HG03108 (cell line): ENCODE results near the gene MBP.

Source experiments
- ATAC-seq: cut with Tn5 transposase; IDR thresholded peaks from one replicate; pipeline ENCODE4 v1.9.1; 2021; ENCODE audit warnings: moderate library complexity; ENCODE audit not compliant: unreplicated experiment

Gene MBP

DNA sequence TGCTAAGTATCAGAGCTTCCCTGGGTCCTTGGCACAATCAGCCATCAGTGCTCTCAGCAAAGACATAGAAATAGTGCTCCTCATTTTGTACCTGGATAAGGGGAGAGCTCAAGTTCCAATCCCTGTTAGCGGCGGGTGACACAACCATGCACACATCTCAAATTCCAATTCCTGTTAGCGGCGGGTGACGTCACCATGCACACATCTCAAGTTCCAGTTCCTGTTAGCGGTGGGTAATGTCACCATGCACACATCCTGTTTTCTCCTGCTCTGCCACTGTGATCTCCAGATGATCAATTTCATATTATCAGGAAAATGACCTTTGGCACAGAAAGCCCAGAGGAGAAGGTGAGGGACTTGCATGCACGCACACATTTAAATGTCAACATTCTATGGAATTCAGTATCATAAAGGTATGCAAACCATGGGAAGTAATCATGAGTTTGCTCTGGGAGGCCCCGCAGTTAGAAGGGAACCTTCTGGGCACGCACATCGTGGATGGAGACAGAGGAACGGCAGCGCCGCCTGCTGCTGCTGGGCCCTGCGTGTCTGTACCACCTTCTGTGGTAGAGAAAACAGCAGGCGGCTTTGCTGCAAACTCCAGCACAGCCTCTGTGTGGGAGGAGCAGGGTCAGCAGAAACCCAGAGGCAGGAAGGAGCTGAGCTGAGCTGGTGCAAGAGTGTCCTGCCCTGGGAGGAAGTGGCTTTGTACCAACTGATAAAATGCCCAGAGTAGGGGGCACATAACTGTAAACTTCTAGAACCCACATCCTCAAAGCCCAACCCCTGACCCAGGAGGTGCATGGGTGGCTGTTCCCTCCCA lies 77.8 kb downstream of the MBP start:
- peak; percentile 83 for ATAC-seq

DNA sequence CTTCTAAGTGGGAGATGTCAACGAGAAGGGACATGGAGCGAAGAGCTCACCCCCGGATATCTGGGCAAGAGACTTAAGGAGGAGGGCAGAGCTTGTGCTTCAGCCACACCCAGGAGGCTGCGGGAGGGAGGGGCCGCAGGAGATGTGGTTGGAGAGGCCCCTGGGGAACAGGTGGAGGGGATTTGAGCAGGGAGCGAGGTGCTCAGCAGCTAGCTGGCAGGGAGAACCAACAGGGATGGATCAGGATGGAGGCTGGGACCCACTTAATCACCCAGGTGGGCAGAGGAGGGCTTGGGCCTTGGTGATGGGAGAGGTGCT lies 78.3 kb downstream of the MBP start:
- no peak for ATAC-seq

DNA sequence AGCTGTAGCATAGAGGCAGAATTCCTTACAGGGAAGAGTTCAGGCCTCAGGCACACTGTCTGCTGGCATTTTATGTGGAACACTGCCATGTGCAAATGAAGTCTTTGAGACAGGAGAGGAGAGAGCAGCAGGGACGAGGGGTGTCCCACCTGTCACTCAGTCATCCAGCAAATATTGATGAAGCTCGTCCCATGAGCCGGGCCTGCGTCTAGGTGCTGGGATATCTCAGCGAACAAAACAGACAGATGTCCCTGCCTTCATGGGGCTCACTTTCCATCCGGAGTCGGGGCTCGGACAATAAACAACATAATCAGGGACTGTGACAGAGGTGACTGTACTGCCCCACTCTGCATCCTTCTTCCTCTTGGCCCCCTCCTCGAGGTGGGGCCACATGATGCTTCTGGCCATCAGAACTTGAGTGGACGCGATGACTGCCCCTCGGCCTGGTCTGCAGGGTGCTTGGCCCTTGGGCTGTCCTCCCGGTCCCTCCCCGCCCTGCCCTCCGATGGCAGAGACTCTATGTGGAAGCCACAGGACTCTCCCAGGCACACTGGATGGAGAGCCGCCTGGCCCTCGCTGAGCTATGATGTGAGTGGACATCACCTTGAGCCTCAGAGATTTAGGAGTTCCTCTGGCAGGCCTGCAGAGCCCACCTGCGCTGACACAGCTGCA lies 78.8 kb downstream of the MBP start:
- no peak for ATAC-seq

DNA sequence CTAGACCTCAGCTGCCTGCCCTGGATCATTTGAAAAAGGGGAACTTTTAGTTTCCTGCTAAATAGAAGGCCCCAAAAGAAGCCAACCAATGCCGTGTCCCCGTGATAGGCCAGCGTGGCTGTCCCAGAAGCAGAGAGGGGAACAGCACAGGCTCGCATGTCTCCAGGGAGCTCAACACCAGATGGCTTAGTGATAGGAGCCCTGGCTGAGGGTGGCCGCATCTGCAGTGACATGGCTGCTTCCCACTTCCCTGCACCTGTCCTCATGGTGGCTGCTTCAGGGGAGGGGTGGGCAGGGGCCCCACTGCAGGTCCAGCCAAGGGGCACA lies 79.6 kb downstream of the MBP start:
- no peak for ATAC-seq

DNA sequence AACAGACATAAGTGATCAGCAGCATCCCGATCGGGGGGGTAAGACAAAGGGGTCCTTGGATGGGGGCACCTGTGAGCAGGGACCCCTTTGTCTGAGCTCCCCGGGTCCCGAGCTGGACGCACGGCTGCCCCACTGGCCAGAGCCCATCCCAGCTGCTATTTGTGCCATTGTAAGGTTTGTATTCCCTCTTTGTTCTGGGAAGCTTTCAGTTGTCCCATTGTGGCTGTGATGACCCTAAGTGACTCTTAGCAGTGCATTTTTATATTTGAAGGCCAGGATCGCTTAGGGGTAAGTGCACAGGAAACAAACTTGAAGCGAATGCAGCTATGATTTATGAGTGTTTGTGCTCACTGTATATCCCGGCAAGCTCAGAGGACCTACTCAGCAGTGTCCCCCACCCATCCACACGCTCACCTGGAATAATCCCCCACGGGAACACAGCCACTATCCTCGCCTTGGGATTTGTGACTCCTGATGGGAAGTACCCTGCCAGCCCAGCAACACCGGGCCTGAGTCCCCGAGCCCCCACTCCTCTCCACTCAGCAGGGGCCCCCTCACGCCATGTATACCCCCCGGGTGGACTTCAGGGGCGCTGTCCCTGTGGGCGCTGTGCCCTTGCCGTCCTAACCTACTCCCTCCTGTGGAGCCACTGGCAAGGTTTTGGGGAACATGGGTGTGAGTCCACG lies 80.1 kb downstream of the MBP start:
- no peak for ATAC-seq

DNA sequence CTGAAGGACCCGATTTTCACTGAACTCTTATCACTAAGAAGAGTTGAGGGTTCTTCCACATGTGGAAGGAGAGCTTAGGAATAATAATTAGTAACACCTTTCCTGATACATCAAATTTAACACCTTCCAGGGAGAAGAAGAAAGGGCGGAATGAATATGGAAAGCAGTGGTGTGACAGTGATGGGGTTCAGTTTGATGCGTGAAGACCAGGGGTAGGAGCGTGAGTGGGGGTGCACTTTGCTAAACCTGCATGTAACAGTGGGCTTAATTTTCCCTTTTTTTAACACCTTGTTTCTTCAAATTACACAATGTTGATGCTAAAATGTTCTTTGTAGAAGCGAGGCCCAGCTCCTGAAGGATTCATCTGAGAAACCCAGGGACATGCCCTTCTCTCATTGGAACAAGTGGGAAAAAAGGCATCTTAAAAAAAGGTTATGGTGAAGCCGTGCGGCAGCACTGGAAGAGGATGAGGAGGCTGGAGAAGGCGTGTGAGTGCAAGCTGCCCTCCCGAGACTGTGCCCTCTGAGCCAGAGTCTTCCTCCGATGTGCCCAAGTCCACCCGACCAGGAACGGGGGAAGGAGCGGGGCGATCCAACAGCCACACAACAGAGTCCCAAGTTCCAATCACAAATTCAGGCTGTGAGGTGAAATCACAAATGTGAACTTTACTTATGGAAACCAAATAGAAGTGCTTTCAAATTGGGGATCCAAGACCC lies 80.8 kb downstream of the MBP start:
- no peak for ATAC-seq

DNA sequence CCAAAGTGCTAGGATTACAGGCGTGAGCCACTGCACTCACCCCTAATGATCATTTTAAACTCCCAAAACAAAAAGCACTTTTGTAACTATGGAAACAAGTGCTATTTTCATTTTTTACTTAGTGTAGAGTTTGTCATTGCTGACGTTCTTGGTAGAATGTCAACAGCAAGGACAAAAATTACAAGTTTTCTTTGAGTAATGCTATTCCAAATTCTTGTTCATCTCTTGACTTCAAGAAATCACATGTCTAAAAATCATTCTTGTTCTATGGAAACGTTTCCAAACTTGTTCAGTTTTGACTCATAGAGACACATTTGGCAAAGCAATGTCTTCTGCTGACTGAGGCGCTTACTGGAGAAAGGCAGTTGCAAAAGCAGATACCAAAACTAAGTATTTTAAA lies 82.6 kb downstream of the MBP start:
- no peak for ATAC-seq

DNA sequence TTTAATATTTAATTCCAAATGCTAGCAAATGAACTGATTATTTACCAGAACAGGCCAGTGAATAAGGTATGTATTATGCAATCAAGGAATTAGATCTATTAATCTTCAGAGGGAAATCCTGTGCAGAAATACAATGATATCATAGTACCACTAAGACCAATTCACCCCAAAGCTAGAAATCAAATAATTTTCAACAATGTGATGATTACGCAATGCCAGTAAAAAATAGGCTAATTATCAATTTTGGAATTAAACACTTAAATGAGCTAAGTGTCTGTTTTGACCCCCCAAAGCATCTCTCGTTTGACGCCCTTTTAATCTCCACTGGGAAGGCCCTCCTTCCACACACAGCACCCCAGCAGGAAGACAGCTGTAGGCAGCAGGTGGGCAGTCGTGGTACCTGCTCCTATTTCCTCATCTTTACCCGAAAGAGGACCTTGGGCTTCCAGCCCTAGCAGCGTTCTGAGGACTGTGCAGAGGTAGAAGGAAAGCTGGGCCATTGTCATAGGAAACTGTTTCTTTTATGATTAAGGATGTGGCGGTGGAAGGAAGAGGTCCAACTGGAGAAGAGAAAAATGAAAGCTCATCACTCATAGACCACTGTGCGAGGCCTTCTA lies 84.7 kb downstream of the MBP start:
- ATAC-seq, result no peak

DNA sequence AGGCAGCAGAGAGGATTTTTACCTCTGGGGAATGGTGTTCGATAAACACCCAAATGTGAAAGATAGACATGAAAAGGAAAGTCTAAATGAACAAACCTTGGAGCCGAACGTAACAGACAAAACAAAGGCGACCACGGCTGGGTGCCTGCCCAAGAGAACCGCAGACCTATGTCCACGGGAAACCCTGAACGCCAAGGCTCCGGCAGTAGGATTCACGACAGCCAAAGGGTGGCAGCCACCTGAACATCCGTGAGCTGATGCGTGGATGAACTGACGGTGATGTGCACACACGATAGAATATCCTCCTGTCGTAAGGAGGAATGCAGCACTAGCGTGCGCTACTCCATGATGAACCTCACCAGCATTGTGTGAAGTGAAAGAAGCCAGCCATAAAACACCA lies 85.6 kb downstream of the MBP start:
- no peak for ATAC-seq

DNA sequence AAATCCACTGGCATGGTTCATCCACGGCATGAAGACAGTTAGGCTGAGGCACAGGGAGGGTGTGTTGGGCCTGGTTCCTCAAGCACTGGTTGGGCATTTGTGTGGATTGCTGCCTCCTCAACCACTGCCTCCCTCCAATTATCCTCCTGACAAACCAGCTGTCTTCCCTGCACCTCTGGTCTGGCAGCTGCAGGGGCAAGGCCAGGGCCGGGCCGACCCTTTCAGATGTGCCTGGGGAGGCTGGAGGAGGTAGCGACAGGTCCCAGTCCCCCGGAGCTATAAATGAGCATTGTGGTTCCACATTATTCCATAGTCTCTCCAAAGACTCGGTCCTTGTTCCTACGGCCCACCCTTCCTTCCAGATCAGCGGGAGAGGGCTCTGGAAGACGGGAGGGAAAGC lies 86.2 kb downstream of the MBP start:
- ATAC-seq, result no peak

DNA sequence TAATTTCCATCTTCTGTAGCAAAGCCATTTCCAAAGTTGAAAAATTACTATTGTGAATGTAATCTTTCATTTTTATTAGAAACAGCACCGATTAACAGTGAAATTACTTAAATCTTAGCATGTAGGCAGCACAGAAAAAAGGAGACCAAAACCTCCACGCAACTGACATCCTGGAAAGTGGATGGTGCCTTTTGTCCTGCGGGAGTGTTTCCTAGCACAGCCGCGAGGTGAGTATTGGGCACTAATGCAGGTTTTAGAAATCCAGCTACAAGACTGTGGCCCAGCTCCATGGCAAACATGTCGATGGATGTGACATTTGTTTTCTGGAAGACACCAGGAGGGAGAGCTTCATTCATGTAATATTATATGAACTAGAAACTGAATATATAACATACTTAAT lies 86.9 kb downstream of the MBP start:
- ATAC-seq, result no peak

DNA sequence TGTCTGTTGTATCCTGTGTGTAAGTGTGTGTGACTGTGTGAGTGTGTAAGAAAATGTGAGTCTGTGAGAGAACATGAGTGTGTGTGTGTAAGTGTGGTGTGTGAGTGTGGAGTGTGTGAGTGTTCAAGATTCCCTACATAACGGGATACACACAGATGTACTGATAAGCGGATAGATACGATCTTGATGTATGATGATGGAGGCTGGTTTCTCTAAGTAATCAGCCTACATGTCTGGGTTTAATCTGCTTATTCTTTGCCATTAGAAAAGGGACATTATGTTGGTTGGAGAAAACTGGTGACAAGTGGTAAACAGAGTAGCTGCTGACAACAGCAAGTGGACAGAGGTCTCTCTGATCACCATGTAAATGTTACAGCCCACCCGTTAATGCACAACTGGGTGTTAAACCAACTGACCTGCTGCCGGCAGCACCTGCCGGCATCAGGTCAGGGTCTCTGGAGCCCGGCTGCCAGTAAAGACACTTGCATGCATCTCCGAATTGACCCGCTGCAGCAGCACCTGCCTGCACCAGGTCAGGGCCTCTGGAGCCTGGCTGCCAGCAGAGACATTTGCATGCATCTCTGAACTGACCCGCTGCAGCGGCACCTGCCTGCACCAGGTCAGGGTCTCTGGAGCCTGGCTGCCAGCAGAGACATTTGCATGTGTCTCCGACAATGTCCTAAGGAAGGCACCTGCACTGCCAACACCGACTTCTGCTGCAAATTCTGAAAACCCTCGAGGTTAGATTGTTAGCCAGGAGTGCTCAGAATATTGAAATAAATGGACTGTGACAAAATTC lies 87.5 kb downstream of the MBP start:
- ATAC-seq, result no peak

DNA sequence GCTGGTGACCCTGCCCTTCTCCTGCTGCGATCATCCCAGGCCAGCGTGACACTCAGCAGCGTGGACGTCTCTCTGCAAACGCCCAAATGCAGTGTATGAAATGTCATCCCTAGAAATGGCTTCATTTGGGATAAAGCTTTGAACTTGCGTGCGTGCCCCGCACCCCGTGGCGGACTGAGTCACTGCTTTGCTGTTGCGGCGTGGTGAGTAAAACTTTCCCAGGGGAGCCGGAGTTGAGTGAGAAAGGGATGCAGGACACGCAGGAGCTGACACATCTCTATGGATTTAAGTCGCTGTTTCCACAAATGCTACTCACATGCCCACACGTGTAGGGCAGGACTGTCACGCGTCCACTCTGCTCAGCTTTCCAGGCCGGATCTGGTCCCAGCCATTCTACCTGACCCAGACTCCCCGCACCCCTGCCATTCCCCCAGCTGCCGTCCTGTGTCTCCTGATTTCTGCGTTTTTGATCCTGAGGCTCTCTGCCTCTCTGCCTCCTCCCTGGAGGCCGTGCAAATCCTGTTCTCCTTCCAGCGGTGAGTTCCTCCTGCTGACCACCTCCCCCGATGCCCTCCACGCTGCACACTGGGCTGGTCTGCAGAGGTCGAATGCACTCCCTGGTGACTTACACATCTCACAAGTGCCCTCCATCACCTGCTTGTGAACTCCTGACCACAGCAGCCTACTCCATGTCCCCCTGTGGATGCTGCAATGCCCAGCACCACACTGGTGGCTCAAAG lies 88.9 kb downstream of the MBP start:
- ATAC-seq, result no peak

DNA sequence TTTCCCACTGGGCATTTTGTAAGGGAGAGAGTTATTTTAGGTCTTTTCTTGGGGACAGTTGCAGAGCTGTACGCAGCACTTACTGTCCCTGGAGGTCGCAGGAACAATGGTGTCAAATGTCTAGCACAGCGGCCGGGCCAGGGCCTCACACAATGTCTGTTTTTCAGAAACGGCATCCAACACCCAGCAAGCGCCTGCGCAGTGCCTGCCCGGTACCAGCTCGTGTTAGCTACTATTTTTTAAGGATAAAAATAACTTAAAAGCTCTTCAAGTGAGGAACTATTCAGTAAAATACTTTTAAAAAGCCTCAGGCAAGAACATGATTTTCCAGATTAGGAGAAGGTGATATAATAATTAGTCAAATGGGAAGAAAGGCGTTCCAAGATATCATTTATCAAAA lies 90.0 kb downstream of the MBP start:
- ATAC-seq, result no peak

DNA sequence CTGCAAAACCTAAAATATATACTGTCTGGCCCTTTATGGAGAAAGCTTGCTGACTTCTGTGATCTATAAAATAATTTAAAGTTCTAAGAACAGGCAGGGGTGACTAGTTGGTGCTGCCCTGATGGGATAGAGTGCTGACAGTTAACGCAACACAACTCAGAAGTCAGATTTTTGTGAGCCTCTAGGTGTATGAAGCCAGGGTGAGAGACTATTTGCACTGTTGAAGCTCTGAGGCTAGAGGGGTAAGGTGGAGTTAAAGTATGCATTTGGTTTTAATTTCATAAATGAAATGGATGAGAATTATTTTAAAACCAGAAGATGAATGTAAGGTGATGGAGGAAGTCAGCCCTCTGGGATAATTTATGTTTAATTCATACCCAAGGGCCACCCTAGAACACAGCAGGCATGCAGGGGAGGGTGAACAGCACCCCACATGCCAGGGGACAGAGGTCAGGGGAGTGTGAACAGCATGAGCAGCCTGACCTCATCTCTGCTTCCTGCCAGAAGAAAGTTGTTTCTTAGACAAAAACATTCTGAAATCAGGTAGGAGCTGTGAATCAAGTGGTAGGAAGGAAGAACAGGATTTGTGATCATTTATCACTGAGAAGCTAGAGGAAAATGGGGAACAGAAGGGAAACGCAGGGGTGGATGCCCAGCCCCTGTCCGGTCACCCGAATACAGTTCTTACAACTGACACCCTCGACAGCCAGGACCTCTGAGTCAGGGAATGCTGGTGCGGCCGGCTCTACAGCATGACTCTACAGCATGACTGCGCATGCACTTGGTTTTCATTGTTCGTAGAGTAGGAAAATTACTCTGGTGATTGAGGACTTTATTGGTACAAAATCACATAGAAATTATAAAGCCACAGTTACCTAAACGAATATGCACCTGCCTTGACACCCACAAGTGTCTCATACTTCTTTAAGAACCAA lies 93.1 kb downstream of the MBP start:
- no peak for ATAC-seq

DNA sequence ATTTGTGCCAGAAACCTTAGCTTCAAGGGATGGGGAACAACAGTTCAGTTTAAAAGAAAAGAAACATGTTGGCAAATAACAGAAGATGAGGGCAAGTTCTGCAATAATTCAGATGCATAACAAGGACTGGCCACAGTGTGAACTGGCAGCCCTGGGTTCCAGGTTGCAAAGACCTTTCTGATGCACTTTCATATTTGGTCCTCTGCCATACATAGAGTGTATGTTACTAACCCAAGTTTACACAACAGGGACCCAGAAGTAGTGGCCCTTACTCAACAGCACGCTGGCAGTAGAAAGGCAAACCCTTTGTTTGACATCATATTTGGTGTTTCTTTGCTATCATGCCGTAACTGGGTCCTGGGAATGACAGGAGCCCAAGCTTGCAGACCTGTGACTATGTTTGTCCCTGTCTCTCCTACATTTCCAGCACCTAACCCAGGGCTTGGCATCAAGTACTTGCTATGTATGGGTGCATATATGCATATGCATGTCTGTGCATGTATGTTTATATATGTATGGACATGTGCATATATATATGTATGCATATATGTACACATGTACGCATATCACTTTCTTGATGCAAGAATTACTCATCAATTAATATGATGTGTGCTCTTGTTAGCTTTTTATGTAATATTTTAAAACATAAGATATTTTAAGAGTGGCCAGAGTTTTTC lies 94.3 kb downstream of the MBP start:
- no peak for ATAC-seq

DNA sequence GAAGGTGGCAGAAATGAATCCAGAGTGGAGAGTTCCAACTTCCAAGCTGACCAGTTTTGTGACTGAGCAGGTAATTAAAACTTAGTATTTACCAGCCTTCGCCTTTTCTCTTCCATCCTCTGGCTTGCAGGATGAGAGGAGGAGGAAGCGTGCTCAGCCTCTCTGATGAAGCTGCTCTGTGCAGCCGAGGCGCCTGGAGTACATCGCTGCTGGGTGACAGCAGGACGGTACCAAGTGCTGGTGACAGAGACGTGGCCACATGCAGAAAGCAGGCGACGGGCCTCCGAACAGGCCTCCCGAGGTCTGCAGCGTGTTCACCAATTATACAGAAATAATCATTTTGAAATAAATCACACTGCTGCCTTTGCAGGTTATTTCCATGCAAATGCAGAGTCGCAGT lies 95.0 kb downstream of the MBP start:
- no peak for ATAC-seq
